Cortex of kidney (tissue), 1 donor: ENCODE measurements around the gene SPINK1.
"Not testable (repeated sequence)": the region's sequence is repeated elsewhere in the genome, so short reads cannot be mapped to it uniquely, and the experiment has no call there.

ENCODE experiments used
- DNase-seq: peaks from one replicate; lab custom pipeline; 2025; lab: John Stamatoyannopoulos, UW

Gene SPINK1

DNA sequence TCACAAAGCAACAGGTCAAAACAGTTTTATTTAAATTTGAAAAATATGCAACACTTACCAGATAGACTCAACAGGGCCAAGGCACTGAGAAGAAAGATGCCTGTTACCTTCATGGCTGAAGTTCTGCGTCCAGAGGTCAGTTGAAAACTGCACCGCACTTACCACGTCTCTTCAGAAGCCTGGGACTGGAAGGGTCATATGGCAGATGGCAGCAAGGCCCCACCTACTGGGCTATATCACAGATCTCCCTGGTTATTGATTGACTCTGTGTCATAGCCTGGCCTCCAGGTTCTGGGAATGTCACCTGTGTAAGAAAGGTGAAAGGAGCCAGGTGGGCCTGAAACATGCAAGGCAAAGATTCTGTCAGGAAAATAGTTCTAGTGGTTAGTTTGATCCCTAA lies at the start of gene SPINK1:
SPINK1 (minus strand) TSS at position 207 of the 400 bp plus-strand sequence; CDS start at position 113, 94 bp downstream.
- DNase-seq, result no peak

DNA sequence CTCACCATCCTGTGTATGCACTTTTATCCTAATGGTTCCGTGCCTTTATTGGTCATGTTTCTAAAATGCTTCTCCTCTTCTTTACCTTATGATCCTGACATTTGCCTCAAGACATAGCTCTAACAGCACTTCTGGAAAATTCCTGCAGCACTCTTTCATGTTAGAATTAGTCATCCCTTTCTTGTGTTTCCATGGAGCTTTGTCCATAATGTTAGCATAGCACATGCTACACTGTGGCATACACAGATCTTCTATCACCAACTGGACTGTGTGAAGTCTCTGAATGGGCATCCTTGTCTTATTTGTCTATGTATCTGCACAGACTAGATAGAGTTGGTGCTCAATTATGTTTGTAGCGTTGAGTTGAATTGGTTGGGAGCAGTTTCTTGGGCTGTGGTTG lies 49.0 kb upstream of the SPINK1 start:
- no peak for DNase-seq

DNA sequence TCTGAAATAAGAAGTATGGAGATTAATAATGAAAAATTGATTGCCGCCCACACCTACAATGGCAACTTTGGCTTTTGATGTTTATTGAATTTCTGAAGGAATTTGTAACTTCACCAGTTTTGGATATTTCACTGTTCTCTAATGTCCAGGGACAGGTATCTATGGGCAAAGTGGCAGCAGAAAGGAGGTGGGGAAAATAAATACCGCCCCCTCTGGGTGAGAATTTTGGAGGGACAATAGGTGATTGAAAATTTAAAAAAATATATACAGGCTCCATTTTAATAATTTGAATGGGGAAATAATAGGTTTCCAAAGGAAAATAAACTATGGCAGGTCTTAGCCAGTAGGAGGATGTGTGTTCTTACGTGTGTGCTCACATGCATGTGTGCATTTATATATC lies 48.3 kb upstream of the SPINK1 start:
- DNase-seq, result no peak

GRCh38 chr5:147878066-147878759 lies 46.7 kb upstream of the SPINK1 start, which contains the start of gene SCGB3A2:
Gene SCGB3A2 (plus strand): TSS chr5:147878711. CDS start chr5:147878804, 93 bp downstream.
- DNase-seq, result no peak

DNA sequence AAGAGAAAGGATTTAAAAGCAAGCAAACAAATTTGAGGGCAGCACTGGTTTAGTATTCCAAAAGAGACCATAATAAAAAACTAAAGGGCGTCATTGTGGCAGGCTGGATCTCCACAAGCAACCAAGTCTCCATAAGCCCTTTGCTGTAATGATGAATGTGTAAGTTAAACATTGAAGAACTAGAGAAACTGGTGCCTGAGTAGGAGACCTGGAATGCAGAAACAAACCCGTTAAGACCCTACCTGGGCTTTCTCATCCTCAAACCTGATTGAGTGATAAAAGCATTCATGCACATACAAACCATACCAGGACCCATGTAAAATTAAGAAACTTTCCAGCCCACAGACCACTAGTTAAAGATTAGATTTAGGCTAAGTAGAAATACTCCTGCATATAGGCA lies 45.2 kb upstream of the SPINK1 start:
- no peak for DNase-seq

GRCh38 chr5:147876141-147876540 lies 44.7 kb upstream of the SPINK1 start:
- DNase-seq, result no peak

- DNase-seq, result no peak
Measured at GRCh38 chr5:147874910-147875367, 43.5 kb upstream of the SPINK1 start.

- not testable (repeated sequence) for DNase-seq
Measured at GRCh38 chr5:147874118-147874875, 42.8 kb upstream of the SPINK1 start.

GRCh38 chr5:147872744-147873435 lies 41.4 kb upstream of the SPINK1 start:
- not testable (repeated sequence) for DNase-seq

GRCh38 chr5:147871980-147872549 lies 40.6 kb upstream of the SPINK1 start:
- DNase-seq, result not testable (repeated sequence)

- not testable (repeated sequence) for DNase-seq
Measured at GRCh38 chr5:147869892-147870291, 38.4 kb upstream of the SPINK1 start.

DNA sequence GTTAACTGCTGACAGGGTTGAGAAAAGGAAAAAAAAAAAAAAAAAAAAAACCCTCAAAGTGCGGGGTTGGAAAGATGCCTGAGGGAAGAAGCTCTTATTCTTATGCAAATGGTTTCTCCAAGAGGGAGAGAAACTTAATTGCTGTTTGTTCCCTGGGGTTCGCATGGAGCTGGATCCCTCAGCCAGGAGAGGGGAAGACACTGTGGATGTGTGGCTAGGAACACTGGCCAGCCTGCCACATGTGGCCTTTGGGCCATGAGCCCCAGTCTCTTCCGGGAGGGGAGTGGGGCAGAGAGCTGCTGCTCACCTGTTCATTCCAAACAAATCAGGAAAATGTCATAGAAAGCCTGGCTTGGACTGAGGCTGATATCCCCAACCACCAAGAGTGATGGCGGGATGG lies 37.6 kb upstream of the SPINK1 start:
- DNase-seq, result no peak

DNA sequence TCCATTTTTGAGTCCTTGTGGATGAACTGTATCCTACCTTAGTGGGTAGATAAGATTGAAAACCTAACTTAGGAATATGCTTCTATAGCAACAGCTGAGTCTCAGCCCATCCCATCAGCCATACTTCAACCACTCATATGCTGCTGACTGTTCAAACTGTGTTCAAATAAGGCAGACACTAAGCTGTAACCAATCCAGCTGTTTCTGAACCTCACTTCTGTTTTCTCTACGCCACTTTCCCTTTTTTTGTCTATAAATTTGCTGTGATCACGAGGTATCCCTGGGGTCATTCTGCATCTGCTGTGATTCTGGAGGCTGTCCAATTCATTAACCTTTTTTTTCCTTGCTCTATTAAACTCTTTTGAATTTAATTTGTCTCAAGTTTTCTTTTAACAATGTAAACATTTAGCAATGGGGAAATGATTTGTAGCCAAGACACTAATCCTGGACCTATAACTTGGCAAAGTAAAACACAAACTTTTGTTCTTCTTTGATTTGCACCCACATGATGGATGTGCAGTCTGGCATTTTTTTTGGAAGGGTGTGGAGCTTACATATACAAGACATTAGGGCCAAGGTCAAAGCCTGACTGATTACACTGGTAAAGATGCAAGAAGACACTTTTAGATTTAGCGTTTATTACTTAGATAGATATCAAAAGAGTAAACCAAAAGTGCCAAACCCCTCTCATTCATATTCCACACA lies 32.1 kb upstream of the SPINK1 start:
- no peak for DNase-seq

- DNase-seq, result no peak
Measured at GRCh38 chr5:147860641-147861025, 29.2 kb upstream of the SPINK1 start.

GRCh38 chr5:147859962-147860640 lies 28.6 kb upstream of the SPINK1 start:
- DNase-seq, result no peak

DNA sequence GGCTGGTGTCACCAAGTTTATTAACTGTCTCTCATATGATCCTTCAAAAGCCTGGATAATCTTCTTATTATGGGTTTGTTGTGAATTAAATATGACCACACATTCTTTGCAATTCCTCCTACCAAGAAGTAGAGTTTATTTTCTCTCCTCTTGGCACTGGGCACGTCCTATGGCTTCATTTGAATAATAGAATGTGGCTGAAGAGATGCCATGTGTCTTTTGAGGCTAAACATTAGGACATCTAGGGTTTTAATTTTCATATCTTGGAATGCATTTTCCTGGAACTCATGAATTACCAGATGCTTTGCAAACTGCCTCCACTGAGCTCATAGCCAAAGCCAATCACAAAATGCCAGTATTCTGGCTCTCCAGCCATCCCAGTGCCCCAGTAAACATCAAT lies 27.1 kb upstream of the SPINK1 start:
- no peak for DNase-seq

- no peak for DNase-seq
Measured at GRCh38 chr5:147857302-147858129, 26.0 kb upstream of the SPINK1 start.

DNA sequence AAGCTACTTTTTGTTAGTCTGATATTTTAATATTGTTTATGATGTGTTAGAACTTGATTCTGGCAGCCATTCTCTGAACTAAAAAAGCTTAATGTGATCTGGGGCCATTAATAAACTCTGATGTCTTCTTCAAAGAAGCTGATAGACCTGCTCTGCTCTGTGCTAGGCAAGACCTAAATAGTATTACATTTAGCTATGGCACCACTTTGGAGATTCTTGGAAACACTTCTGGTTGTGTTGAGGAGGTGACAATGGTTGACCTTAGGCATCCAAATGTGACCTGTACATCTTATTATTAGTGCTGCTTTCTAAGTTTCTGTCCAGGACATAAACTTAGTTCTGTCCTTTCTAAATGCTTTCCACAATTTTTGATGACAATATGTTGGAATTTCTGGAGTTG lies 25.3 kb upstream of the SPINK1 start:
- DNase-seq, result no peak

- DNase-seq, result no peak
Measured at GRCh38 chr5:147855774-147856069, 24.3 kb upstream of the SPINK1 start.
